GM12892 (cell line): ENCODE results near the gene VTI1B.

ENCODE experiments used
- POLR2A ChIP-seq: IDR thresholded peaks from 2 replicates; pipeline ENCODE4 v1.6.1; 2011; ENCODE audit warnings: low read depth, low read length, control low read depth
- POLR2AphosphoS5 ChIP-seq: IDR thresholded peaks from 2 replicates; pipeline ENCODE4 v1.6.1; 2011; ENCODE audit warnings: low read depth, low read length, control low read depth
- TAF1 ChIP-seq: IDR thresholded peaks from 2 replicates; pipeline ENCODE4 v1.6.1; 2011; ENCODE audit warnings: low read depth, mild to moderate bottlenecking, control low read depth, low read length, borderline replicate concordance

DNA sequence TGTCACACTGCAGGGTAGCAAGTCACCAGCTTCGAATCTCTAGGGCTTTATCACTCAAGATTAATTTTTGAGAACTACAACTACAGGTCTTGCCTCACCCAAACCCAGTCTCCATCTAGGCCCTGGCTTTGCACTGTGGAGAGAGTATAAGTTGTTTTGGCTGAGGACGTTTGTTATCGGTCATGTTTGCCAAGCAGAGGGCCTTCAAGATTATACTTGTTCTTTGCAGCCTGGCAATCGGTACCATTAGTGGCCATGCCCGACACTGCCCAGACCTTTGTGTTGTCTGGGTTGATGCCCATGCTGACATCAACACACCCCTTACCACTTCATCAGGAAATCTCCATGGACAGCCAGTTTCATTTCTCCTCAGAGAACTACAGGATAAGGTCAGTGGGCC lies 29.0 kb downstream of the VTI1B start:
- TF ChIP-seq POLR2AphosphoS5 (no peak), POLR2A (no peak; the same call in 1 of the 2 replicates), TAF1 (no peak)
